GM21381 (cell line): Measurements from ENCODE around the gene ADAMTS17.

Experiments used
- ATAC-seq: cut with Tn5 transposase; IDR thresholded peaks from one replicate; pipeline ENCODE4 v1.9.1; 2021; ENCODE audit warnings: mild to moderate bottlenecking, moderate library complexity; ENCODE audit not compliant: unreplicated experiment

Gene ADAMTS17

DNA sequence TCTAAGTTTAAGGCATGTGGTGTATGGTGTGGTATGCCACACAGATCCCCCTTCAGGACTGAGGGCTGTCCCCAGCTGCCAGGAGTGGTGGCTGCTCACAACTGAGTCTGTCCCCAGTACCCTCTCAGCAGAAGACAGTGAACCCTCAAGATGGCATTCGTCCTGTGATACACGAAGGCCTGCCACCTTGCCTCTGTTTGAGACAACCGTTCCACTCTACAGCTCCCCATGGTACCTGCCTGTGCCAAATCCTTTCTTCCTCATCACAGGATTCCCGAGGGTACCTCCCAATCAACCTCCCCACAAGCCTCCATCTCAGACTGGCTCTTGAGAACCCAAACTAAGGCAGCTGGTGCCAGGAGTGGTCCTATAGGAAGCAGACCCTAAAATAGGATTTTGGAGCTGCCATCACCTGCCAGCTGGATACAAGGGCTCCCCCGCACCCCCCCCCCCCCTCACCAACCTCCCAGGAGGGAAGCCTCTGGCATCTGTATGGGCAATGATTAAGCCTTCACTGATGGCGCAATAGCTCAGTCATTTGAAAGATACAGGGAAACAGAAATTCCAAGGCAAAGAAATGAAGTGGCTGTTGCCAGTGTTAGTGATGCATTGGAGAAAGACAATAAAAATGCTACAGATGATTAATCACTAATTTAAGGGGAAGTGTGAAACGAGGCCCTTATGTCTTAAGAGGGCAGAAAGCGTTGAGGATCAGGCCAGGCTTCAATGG, 378.5 kb downstream of the ADAMTS17 start:
- ATAC-seq, result no peak

DNA sequence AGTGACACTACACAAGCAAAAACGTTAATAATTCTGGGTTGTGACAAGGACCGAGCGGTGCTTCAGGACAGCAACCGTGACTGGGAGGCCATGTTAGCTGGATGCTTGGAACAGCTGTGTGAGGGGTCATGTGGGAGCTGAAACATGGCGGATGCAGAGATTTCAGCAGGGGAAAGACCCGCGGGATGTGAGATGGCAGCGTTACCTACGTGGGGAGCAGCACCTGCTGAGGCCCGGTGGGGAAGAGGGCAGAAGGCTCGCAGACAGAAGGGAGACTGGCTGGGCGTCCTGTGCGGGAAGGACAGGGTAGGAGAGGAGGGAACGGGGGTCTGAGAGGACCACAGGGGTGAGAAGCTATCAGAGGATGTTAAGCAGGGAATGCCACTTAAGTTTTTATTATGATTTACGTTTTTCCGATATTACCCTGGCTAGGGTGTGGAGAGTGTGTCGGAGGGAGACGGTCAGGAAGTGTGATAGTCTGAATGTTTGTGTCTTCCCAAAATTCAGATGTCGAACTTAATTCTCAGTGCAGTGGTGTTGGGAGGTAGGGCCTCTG, 379.7 kb downstream of the ADAMTS17 start:
- ATAC-seq, result no peak

DNA sequence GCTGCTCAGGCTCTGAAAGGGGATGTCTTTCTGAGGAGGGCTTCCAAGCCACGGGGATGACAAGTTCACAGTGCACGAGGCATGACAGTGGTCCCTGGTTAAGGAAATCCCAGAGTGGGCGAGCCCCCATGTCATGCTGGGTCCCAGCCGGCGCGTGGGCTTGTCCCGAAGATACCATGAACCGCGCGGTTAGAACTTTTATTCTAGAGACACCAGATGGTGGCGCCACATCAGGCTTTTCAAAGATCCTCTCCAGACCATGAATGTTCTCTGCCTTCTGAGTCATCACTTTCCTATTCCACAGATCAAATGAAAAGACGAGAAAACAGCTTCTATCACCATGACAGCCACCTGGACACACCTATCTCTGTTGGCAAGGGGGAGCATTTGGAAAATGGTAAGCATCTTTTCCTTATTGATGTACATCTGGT, 380.7 kb downstream of the ADAMTS17 start:
- no peak for ATAC-seq

DNA sequence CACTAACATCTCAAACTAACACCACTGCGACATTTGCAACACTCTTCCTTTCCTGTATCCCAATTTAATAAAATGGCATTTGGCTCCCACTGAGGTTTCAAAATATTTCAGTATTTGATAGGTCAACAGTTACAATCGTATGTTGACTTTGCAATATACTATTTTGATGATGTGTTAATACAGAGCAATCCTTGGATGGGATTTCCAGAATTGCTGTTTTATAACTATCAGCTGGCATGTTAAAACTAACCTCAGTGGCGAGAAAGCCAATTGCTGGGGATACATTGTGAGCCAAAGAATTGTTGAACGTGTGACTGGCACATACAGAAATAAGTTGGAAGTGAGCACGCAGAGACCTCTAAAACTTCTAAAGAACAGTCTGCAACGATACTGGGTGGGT, 382.4 kb downstream of the ADAMTS17 start:
- no peak for ATAC-seq

DNA sequence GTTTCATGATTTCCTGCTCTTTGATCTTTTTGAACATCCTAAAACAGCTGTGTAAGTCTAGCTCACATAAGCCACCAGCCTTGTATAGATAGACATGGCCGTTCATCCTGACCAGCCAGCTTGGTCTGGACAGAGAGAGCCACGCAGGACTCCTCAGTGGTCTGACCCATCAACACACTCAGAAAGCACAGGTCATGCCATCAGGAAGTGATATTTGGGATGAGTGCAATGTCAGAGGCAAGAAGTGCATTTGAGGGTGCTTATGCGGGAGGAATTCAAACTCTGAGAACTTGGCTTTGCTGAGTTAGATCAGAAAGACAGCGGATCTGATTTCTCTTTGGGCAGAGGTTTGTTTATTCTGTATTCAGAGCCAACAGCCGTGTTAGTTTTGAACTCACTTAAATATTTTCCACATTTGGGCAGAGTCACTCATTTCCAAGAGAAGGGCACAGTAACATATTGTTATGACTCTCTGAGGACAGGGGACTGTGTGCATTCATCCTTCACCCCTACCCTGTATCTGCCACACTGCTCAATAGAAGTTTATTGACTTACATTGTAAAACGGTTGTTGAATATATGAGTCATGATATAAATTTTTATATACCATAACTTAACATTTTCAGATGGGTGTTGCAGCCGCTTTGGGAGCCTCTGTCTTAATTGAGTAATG, 383.2 kb downstream of the ADAMTS17 start:
- no peak for ATAC-seq

DNA sequence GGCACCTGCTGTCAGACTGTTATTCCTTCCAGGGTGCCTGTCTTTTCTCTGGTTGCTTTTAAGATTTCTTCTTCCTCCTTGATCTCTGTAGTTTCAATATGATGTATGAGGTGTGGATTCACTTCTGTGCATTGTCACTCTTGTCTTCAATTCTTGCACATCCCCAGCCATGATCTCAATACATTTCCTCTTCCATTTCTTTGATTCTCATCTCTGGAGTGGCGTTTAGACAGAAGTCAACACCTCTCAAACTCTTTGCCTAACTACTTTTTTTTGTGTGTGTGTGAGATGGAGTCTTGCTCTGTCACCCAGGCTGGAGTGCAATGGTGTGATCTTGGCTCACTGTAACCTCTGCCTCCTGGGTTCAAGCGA, 384.1 kb downstream of the ADAMTS17 start:
- ATAC-seq, result no peak

DNA sequence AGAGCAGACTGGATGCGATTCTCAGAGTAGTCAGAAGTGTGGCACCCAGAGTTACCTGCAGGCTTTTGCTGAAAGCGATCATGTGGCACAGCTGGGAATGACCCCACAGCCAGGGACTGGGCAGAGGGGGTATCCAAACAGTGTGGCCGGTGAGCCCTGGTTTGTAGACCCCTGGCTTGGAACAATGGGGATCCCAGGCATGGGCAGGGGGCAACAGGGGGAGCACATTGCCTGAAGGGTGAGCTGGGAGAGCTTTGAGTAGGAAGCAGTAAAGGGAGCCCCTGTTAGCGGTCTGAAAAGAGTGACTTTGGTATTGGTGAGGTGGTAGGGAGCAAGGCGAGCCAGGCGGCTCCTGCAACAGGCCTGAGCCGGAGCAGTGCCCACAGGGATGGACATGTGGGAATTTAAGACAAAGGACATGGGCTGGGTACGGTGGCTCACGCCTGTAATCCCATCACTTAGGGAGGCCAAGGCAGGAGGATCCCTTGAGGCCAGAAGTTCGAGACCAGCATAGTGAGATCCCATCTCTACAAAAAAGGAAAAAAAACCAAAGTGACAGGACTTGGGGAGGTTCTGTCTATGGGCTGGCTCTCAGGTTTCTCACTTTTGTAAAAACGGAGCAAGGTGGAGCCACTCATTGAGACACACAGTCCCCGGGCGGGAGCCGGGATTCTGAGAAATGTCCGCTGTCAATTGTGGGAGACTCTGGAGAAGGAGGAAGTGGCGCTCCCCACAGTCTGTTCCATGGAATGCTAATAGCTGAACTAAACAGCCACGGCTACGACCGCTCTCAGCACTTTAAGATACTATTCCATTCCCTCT, 384.7 kb downstream of the ADAMTS17 start:
- no peak for ATAC-seq

DNA sequence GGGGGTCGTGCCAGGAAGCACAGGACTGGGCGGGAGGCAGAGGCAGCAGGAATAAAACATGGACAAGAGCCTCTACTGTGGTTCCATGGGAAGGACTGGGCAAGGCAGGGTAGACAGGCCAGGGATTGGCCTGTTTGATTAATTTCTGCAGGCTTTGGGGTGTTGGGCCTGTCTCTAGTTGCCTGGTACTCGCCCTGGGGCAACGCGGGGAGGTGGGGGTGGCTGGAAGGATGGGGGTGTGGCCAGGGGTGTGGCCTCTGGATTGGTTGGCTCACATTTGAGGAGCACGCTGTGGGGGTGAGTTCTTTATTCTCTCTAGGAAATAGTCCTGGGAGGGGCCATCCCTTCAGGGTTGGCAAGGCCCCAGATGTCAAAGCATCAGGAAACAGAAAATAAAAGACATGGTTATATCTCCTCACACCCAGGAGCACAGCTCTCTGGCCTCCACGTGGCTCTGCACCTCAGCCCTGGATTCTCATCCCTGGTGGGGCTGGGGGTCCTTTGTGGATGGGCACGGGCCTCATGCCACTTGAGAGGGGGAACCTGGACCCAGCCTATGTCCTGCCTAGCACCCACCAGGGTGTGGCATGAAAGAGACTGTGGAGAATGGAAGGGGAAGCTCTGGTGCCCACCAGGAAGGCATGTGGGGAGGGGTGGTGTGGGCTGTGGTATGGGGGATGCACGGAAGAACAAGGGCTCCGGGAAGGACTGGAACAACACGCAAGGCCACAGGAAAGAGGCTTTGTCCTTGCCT, 385.6 kb downstream of the ADAMTS17 start:
- no peak for ATAC-seq

DNA sequence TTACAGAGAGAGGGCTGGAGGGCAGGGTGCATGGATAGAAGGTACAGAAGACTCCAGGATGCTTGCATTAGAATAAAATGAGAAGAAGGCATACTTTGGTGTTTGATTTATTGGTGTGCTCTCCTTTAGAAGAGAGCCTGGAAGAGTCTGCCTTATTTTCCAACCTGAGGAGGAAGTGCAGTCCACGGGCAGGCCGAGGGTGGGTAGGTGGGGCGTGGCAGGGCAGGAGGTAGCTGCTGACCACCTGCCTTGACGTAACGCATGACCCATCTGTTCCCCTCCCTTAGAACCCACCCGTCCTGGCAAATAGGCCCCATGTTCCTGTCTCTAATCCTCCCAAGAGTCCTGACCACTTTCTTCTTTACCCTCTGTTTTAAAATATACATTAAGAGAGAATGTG, 386.2 kb downstream of the ADAMTS17 start:
- no peak for ATAC-seq

DNA sequence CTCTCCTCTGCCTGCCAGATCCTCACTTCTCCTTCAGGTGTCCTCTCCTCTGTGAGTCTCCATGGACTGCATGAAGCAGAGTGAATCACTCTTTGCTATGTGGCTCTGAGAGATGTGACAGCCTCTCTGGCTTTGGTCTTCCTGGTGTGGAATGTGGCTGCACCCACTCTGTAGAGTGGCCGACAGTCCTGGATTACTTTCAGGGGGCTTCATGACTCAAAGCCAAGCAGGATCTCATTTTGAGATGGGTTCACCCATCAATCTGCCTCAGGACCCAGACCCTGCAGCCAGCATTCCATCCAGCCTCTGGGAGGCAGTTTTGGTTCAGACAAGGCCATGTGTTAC, 386.6 kb downstream of the ADAMTS17 start:
- ATAC-seq, result no peak

DNA sequence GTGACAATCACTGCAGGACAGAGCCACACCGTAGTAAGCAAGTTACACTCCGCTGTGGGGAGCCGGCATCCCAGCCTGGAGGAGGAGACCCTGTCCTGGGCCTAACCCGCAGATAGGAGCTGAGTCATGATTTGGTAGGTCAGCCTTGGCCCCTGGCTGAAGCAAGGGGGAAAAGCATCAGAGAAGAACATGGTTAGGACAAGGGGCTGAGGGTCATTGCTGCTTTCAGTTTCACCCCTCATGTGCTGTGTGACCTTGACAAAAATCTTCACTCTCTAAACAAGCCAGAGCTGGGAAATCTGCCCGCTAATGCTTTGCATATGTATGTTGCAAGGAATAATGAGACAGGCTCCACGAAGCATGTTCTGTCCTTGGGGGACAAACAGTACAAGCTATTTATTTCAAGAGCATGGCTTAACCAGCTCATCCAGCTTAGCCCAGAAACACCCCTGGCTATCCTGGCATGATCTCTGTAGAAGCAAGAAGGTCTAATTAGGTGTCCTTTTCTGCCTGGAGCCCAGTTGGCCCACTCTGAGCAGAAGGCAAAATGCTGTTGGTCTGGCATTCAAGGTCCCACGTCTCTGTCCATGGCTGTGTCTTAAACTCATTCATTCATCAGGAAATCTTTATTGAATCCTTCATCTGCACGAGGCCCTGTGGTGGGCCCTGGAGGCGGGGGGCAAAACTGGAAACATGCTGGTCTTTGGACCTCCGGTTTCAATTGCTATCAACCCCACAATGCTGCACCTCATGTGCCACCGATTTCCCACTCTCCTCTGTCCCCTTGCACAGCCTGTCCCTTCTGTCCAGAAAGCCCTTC, 387.2 kb downstream of the ADAMTS17 start:
- ATAC-seq, result no peak

DNA sequence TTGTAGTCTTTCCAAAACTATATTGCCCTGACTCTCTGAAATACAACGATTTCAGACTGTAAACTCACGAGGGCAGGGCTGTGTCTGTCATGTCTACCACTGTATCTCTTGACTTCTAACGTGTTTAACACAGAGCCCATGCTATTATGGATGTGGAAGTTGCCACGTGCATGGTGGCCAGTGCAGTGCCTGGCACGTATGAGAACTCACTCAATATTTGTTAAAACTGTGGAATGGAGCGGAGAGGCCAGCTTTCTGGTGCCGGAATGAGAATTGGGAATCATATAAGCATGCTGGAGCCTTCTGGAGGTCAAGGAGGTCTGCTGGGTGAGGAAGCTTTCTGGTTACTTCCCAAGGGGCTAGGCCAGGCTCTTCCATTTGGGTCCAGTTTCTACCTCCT, 387.9 kb downstream of the ADAMTS17 start:
- ATAC-seq, result no peak

DNA sequence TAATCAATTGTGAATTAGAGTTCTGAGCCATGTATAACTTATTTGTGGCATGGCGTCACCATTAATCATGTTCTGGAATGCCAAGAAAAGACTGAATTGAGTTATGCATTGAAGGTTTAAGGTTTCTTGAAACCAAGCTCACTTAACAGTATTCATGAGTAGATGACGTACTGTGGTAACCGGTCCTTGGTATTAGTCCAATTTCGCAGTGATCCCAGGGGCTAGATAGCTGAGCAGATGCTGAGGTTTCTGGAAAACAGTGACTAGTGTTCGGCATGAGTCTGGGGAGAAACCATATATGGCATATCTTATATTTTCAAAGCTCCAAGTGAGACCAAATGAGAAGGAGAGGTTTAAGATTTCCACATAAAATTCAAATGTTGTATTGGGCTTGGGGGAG, 390.3 kb downstream of the ADAMTS17 start:
- no peak for ATAC-seq

DNA sequence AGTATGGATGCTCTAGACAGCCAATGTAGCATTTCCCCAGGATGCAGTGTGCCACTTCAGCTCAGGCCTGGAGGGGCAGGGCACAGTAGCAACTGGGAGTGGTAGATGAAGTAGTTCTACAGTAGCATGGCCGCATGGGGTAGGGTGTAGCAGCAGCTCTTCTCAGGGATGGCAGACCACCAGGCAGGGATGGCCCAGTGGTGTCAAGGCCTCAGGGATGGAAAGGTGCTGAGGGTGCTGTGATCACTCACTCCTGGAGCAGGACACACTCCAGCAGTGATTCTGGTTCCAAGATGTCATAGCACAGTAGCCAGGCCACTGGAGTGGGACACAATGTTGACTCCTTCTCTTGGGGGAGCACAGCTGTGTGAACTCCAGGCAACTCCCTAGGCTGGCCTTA, 397.6 kb downstream of the ADAMTS17 start:
- no peak for ATAC-seq

DNA sequence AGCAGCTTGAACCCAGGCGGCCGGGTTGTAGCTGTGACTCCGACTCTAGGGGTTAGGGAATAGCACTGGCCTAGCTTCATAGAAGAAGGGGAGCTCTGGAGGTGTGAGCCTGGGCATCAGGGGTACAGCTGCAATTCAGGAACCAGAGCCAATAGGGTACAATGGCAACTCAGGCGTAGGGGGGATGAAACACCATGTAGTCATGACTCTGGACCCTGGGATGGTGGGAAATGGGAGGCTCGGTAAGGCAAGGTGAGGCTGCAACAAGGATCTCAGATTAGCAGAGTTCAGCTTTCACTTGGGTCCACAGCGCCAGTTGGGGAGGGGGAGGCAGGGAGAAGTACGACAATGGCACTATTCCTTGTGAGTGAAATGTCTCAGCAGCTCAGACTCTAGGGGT, 398.3 kb downstream of the ADAMTS17 start:
- ATAC-seq, result no peak

DNA sequence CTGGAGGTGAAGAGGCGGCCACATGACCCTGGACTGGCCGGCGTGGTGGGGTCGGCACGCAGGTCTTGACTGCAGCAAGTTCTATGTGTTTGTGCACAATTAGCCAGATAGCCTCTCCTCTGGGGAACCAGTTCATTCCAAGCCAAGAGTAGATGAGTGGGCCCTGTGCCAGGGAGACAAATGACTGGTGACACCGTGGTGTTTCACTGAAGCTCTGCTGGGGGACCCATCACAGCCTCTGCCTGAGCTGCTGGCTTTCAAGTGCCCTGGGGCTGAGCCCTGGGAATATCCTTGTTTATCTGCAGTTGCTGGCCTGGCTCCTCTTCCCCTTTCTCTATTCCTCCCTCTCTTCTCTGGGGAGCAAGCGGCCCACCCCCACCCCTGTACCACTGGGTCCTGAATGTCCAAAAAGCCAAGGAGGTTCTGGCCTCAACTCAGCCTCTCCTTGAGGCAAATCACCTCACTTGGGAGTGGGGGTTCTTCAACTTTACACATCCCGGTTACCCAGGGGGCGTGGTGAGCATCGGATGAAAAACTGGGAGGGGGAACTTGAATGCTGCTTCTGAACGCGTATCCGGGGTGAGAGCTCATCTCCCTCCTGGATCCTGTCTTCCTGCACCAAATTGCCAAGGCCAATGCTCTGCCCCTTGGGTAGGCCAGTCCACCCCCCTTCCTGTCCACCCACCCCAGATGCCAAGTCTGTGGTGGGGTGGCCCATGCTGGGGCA, 408.9 kb downstream of the ADAMTS17 start:
- no peak for ATAC-seq

DNA sequence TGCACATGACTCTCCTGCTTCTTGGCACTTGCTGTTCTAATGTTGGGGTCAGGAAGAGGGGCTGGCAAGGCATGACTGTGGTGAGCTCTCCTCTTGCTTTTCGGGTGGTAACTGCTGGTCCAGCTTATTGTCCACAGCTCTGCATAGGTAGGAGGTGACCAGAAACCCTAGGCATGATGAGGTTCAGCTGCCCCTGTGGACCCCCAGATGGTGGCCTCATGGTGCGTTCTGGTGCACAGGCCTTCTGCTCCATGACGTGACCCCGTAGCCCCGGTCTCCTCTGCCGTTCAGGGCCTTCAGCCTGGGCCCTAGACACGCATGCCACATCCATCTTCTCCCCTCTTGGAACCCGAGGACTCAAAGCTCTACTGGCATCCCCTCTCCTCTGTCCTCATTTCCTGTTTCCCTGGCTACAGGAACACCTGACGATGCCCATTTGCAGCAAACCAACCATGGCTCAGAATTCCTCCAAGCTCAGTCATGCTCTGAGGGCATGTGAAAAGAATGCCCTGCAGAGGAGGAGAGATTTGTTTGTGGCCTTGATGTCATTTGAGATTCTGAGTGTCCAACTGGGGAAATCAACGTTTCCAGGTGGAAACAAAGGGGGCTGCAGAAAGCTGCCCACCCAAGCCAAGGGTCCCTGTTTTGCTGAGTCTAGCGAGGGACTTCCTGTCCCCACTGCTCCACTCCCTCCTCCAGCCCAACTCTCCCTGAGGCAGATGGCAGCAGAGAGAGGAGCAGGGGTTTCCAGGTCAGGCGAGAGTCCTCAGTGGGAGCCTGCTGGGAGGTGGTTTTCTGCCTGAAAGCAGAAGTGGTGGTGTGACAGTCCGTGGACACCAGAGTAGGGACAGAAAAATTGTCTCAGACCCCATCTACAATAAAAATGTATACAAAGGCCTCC, 409.8 kb downstream of the ADAMTS17 start:
- ATAC-seq, result no peak

DNA sequence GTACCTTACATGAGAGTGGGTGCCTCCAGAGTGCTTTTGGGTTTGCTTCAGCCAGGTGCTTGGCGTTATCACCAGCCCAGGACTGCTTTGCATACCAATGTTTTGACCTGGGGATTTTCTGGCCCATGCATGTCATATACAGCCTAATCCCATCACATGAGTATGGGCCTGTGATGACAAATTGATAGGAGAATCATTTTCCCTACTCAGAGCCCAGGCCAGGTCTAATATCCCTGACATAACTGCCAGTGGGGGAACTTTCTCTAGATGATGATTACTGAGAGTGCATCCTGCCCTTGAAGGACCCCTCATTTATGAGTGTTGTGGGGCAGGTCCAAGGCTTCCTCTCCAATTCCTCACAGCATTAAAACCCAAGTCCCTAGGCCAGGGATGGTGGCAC, 411.1 kb downstream of the ADAMTS17 start:
- ATAC-seq, result no peak
